HG03565 (cell line): ENCODE results near the gene MAP6D1.

ENCODE experiments used
- ATAC-seq: cut with Tn5 transposase; IDR thresholded peaks from one replicate; pipeline ENCODE4 v1.9.1; 2021; ENCODE audit warnings: mild to moderate bottlenecking, moderate library complexity; ENCODE audit not compliant: unreplicated experiment

Gene MAP6D1

GRCh38 chr3:183825456-183826161, at the start of gene MAP6D1:
TSS of gene MAP6D1 (minus strand) at chr3:183825577. CDS start at chr3:183825547, 30 bp downstream.
- ATAC-seq, result peak; percentile 41

GRCh38 chr3:183873914-183874313, 48.5 kb upstream of the MAP6D1 start:
- ATAC-seq, result no peak

DNA sequence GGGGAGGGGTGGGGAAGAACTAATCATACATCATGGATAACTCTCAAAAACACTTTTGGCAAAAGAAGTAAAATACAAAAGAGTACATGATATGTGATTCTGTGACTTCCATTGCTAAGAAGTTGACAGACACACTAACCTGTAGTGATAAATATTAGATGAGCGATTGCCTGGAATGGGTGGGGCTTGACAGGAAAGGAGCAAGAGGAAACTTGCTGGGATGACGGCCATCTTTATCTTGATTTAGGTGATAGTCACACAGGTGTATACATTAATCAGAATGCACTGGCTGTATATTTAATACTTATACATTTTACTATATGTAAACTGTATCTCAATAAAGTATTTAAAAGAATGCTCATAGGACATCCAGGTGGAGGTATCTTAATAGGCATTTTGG, 46.2 kb upstream of the MAP6D1 start:
- no peak for ATAC-seq

DNA sequence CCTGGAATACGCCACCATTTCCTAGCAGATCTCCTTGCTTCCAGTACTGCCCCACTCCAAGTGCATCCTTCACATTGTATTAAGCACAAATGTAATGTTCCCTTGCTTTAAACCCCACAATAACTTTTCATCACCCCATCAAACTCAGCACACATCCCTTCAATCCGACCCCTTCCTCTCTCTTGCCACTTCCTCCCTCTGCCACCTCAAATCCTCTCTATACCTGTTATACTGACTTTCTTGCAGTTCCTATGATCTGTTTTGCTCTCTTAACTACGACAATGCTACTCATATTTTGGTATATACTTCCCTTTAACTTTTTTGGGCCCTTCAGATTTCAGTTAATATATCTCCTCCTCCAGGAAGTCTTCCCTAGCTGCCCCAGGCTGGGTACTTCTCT, 45.2 kb upstream of the MAP6D1 start:
- no peak for ATAC-seq

DNA sequence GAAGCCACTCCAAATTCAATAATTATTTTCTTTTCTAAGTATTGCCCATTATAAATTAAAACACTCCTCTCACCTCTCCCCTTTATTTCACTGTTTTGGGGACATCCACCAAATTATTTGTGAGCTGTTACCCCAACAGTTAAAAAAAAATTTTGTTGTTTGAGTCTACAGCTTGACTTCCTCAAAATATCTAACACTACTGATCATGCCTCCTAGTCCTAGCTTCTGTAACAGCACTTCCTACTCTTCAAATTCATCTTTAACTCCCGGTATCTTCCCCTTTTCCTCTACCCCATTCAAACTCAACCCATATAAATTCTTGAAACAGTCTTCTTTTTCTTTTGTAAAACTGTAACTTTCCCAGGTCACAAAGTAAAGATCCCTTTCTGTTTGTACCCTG, 43.4 kb upstream of the MAP6D1 start:
- ATAC-seq, result no peak

- ATAC-seq, result no peak
Observed at GRCh38 chr3:183862610-183863009, 37.2 kb upstream of the MAP6D1 start.

DNA sequence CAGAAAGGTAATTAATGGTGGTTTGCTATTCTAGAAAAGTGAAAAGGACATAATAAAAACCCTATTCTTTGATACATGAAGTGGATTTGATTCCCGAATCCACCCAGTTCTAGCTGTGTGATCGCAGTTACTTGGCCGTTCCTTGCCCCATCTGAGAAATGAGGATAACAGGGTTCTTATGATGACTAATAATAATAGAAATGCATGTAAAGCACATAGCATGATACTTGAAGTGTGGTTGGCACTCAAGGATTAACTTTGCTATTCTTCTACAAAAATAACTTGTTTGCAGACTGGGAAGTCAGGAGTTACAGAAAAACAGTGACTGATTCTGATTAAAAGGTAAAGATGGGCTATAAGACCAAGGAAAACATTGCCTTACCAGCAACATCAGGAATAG, 32.5 kb upstream of the MAP6D1 start:
- ATAC-seq, result no peak

- no peak for ATAC-seq
Observed at GRCh38 chr3:183854318-183855035, 29.1 kb upstream of the MAP6D1 start.

DNA sequence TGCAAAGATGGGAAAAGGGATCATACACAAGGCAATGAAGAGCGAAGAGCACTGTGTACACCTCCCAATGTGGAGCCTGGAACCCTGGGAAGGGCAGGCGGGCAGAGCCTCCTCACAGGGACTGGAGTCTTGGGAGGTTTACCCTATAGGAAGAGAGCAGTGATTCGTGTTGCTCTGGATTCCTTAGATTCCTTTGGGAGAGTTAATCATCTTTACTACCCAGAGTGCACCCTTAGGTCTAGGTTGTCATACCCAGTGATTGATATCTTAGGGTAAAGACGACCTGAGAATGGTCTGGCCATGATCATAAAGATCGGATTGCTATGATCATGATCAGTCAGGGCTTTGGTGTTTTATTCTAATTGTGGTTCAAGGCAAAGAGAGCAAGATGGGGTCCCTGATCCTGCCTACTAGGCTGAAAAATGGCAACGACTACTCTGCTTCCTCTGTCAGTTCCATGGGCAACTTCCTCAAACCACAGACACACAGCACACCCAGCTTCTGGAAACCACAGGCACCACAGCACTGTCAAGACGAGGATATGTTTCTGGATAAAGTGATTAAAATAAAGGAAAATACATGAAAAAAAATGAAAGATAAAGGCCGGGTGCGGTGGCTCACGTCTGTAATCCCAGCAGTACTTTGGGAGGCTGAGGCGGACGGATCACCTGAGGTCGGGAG, 20.4 kb upstream of the MAP6D1 start:
- ATAC-seq, result no peak

- no peak for ATAC-seq
Observed at GRCh38 chr3:183845090-183845489, 19.7 kb upstream of the MAP6D1 start.

- no peak for ATAC-seq
Observed at GRCh38 chr3:183844606-183845005, 19.2 kb upstream of the MAP6D1 start.

DNA sequence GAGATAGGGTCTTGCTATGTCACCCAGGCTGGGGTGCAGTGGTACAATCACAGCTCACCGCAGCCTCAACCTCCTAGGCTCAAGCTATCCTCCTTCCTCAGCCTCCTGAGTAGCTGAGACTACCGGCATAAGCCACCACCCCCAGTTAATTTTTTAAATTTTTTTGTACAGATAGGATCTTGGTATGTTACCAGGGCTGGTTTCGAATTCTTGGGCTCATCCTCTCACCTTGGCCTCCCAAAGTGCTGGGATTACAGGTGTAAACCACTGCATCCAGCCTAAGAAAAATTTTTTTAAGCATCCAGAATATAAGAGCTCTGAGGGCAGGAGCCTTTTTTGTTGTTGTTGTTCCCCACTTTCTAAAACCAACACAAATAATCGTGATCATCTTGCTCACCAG, 14.4 kb upstream of the MAP6D1 start:
- no peak for ATAC-seq

DNA sequence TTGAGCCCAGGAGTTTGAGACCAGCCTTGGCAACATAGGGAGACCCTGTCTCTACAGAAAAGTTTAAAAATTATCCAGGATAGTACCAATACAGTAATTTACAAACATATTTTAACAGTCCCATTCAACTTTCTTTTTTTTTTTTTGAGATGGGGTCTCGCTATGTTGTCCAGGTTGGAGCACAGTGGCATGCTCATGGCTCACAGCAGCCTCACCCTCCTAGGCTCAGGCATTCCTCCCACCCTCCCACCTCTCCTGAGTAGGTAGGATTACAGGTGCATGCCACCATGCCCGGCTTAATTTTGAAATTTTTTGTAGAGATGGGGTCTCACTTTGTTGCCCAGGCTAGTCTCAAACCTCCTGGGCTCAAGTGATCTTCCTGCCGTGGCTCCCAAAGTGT, 12.5 kb upstream of the MAP6D1 start:
- ATAC-seq, result no peak

DNA sequence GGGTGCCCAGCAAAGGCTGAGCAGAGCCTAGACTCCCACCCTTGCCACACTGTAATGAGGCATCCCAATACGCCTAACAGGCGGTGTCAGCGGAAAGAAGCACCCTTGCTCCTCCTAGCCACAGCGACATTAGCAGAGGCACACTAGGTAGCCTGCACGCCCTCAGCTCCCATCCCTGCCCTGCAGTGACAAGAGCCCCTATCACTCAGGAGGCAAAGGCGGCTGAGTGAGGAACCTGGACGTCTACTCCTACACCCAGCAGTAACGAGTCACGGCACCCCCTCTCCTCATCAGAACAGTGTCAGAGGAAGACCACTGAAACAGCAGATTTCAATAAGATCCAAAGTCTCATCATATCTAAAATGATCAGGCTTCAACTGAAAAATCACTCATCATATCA, 12.0 kb upstream of the MAP6D1 start:
- no peak for ATAC-seq

GRCh38 chr3:183833516-183833915, 8.1 kb upstream of the MAP6D1 start:
- no peak for ATAC-seq

GRCh38 chr3:183830187-183830586, 4.8 kb upstream of the MAP6D1 start:
- no peak for ATAC-seq

- ATAC-seq, result no peak
Observed at GRCh38 chr3:183829466-183829865, 4.1 kb upstream of the MAP6D1 start.

DNA sequence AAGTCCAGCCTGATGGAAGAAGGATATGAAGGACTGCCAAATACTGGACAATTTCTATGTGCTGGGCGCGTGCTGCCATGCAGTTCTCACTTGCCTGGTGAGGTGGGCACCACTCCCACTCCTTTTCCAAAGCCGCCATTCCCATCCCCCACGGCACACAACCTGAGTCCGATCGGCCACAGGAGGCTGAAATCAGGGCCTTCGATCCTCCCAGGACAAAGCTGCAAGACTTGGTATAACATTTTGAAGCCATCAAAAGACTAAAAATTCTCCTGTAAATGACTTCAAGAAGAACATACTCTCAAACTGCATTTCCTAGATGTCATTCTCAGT, 3.1 kb upstream of the MAP6D1 start:
- no peak for ATAC-seq

GRCh38 chr3:183827809-183828537, 2.6 kb upstream of the MAP6D1 start:
- no peak for ATAC-seq

GRCh38 chr3:183826448-183827250, 1.3 kb upstream of the MAP6D1 start:
- no peak for ATAC-seq
